Panc1 (cell line): Measurements from ENCODE around the gene JOSD2. TPM values are rescaled to one million over a fixed set of nuclear protein-coding genes. Genes with fewer than 3 reads are reported as not detected.

Experiments used
- ATAC-seq: fragments of 200-7000 bp; cut with Tn5 transposase; 2 replicates; pipeline ENCODE4 v1.9.1; 2020; ENCODE audit warnings: mild to moderate bottlenecking, moderate library complexity
- BruUV-seq: library from RNA; stranded (reverse); fragments of 400-500 nt; replicated peaks from 2 replicates; lab custom pipeline; 2021; lab: Mats Ljungman, UMichigan
- CTCF ChIA-PET: fragments of 300-600 bp; sonication (Branson Sonifier 250); formaldehyde crosslinking; loops from one replicate; lab custom pipeline; 2022; ENCODE audit warnings: antibody characterized with exemption; lab: Charles Lee
- POLR2A ChIA-PET: fragments of 300-600 bp; sonication (Branson Sonifier 250); formaldehyde crosslinking; loops from one replicate; lab custom pipeline; 2022; ENCODE audit warnings: antibody characterized with exemption; lab: Charles Lee
- DNase-seq: peaks from one replicate; pipeline ENCODE4 v3.0.0-alpha.2; 2010; ENCODE audit warnings: low read depth, low spot score
- H3K27ac ChIP-seq: 2 replicates; pipeline ENCODE4 v1.5.1; 2011; ENCODE audit warnings: mild to moderate bottlenecking, low read length, inconsistent platforms
- H3K27me3 ChIP-seq: fragments of 200-500 bp; sonication (Bioruptor generic); 2 replicates; pipeline ENCODE4 v1.6.0; 2014; ENCODE audit warnings: low read length, inconsistent platforms; ENCODE audit not compliant: control insufficient read depth, insufficient read depth
- H3K36me3 ChIP-seq: fragments of 200-500 bp; sonication (Bioruptor generic); 2 replicates; pipeline ENCODE4 v1.5.1; 2014; ENCODE audit warnings: inconsistent platforms, mild to moderate bottlenecking, low read length, moderate library complexity; ENCODE audit not compliant: control insufficient read depth, insufficient read depth
- H3K4me1 ChIP-seq: 2 replicates; pipeline ENCODE4 v1.5.1; 2011; ENCODE audit warnings: inconsistent platforms, mild to moderate bottlenecking, low read length, moderate library complexity; ENCODE audit not compliant: control insufficient read depth, insufficient read depth
- H3K4me3 ChIP-seq, 2 experiments: 2 replicates each; pipeline ENCODE4 v1.5.1; 2011 to 2012; ENCODE audit warnings: low read depth in 2 of 2, low read length in 2 of 2, mild to moderate bottlenecking in 2 of 2, inconsistent platforms in 1 of 2, moderate library complexity in 1 of 2
- H3K9me3 ChIP-seq: fragments of 200-500 bp; sonication (Bioruptor generic); 2 replicates; pipeline ENCODE4 v1.5.1; 2014; ENCODE audit warnings: low read depth, mild to moderate bottlenecking, inconsistent platforms, low read length, moderate library complexity; ENCODE audit not compliant: control insufficient read depth, insufficient read depth
- CTCF ChIP-seq: fragments of 450-650 bp; IDR thresholded peaks from 2 replicates; pipeline ENCODE4 v1.5.1; 2017; ENCODE audit warnings: mild to moderate bottlenecking
- POLR2AphosphoS5 ChIP-seq: IDR thresholded peaks from 2 replicates; pipeline ENCODE4 v1.6.1; 2012; ENCODE audit warnings: mild to moderate bottlenecking, low read depth, low read length, moderate library complexity
- REST ChIP-seq, 2 experiments: IDR thresholded peaks; 2 replicates each; pipeline ENCODE4 v1.6.1; 2011 to 2012; ENCODE audit warnings: low read depth in 2 of 2, control low read depth in 1 of 2, low read length in 1 of 2, mild to moderate bottlenecking in 1 of 2, moderate library complexity in 1 of 2; ENCODE audit not compliant: insufficient read depth in 1 of 2
- SIN3A ChIP-seq: IDR thresholded peaks from 2 replicates; pipeline ENCODE4 v1.6.1; 2012; ENCODE audit warnings: low read depth, mild to moderate bottlenecking, low read length, moderate library complexity, borderline replicate concordance; ENCODE audit not compliant: insufficient read depth
- TCF7L2 ChIP-seq: IDR thresholded peaks from 2 replicates; pipeline ENCODE4 v1.6.1; 2011; ENCODE audit warnings: mild to moderate bottlenecking, low read depth, low read length, inconsistent platforms
- in situ Hi-C: cut with HindIII; loops from 2 replicates; pipeline ENCODE4 v1.10.0; 2016; ENCODE audit warnings: low sequenced_read_pairs, low pct_unique_long_range_greater_than_20kb
- intact Hi-C: fragments of 100-400 bp; cut with micrococcal nuclease; formaldehyde crosslinking; loops from one replicate; pipeline ENCODE4 v1.10.0; 2022; ENCODE audit not compliant: unreplicated experiment
- total RNA-seq: library from RNA; stranded (reverse); gene quantifications from one replicate; pipeline ENCODE4 v1.2.1, GENCODE V29; 2021; ENCODE audit not compliant: unreplicated experiment

Gene JOSD2
- total RNA-seq, 1 experiment from 2014 or later = 51.8 TPM

GRCh38 chr19:50481351-50482149, 29.4 kb downstream of the JOSD2 start:
- in situ Hi-C loops = no loop called here

More at GRCh38 chr19:50481351-50482149, 29.4 kb downstream of the JOSD2 start:
- H3K27me3 ChIP-seq = no peaks in the 10 kb centered on the region
- TF ChIP-seq CTCF (no peak), REST (IDR thresholded peaks at IDR 0.05; ENCODE audit: insufficient read depth in 1 of 2, low read depth in 2 of 2, low read length in 1 of 2) (no peak), POLR2AphosphoS5 (no peak), SIN3A (no peak), TCF7L2 (no peak)
- H3K4me1 ChIP-seq = no peaks in the 10 kb centered on the region
- BruUV-seq = no TSS peak
- DNase-seq (no peak), ATAC-seq (no peak)
- no peaks in the 10 kb centered on the region; the same call in 1 of the 2 replicates for H3K9me3 ChIP-seq
- intact Hi-C loops = no loop called here
- ChIA-PET CTCF (no interaction called here), POLR2A (no interaction called here)
- H3K4me3 ChIP-seq = no peak overlapping the region
- no peak overlapping the region for H3K27ac ChIP-seq
- no peaks in the 10 kb centered on the region for H3K36me3 ChIP-seq
